Activated CD8-positive, alpha-beta memory T cell treated with anti-CD3 and anti-CD28 coated beads, Interleukin-2, amount 50 U/mL, for 48 hours (primary cell): ENCODE measurements around the gene NAA16.
"Not testable (repeated sequence)": the region's sequence is repeated elsewhere in the genome, so short reads cannot be mapped to it uniquely, and the experiment has no call there.

Source experiments
- DNase-seq: peaks from one replicate; pipeline ENCODE4 v3.0.0-alpha.2; 2020

NAA16 gene

GRCh38 chr13:41411522-41411921 is 100.5 kb downstream of the NAA16 start:
- DNase-seq: no peak

DNA sequence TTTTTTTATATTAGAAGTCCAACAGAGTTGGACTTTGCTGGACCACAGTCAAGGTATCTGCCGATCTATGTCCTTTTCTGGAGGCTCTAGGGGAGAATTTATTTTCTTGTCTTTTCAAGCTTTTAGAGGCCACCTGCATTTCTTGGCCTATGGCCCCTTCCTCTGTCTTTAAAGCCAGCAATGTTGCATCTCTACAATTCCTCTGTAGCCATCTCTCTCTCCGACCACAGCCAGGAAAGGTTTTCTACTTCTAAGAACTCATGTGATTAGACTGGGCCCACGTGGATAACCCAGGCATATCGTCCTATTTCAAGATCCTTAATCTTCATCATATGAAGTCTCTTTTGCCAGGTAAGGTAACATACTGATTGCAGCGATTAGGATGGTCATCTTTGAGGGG is 102.8 kb downstream of the NAA16 start:
- no peak for DNase-seq

DNA sequence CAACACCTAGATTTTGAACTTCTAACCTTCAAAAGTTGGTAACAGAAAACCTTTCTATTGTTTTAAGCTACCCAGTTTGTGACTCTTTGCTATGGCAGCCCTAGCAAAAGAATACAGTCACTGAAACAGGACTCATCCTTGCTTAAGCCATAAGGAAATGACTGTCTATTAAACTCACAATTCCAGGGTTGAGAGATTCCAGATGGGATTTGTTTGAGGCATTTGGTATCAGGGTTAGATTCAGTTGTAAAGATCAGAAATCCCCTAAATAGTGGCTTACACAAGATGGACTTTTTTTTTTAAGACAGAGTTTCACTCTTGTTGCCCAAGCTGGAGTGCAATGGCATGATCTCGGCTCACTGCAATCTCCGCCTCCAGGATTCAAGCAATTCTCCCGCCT is 105.2 kb downstream of the NAA16 start:
- no peak for DNase-seq

GRCh38 chr13:41418027-41418426 is 107.0 kb downstream of the NAA16 start:
- no peak for DNase-seq

DNA sequence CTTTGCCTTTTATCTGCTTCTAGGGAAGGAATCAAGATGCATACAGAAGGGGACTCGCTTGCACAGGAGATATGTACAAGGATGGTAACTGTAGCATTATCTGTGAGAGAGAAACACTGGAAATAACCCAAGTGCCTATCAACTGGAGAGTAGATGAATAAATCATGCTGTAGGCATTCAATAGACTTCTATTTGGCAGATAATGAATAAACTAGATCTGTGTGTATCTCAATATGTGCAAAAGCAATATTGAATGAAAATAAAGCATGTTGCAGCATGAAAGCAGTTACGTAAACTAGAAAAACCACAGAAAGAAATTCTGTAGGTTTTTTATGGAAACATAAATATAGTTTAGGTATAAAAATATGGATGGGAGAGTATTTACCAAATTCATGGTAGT is 107.7 kb downstream of the NAA16 start:
- DNase-seq: no peak

DNA sequence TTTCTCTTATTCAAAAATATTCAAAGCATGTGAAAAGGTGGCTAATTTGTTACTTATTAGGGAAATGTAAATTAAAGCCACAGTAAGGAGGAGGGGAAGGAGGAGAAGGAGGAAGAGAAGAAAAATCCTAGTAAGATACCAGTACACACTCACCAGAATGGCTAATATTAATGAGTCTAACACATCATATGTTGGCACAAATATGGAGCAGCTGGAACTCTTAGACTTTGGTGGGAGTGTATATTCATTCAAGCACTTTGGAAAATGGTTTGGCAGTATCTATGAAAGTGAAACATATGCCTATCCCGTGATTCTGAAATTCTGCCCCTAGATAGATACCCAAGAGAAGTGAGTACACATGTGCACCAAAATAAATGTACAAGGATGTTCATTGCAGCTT is 108.1 kb downstream of the NAA16 start:
- DNase-seq: no peak

DNA sequence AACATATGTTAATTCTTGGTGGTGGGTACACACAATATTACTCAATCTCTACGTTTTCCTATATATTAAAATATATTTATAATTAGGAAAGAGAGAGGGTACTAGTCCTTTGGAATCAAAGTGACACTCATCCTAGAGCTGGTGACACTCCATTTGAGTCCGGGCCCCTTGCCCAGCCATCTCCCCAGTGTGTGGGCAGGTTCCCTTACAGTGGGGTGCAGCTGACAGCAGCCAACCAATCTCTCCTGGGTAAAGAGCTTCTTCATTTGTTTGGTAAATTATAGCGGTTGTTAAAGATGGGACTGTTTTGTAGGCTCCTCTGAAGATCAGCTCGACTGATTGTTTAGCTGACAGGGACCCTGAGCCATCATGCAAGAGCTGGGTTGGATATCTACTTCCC is 109.1 kb downstream of the NAA16 start:
- no peak for DNase-seq

DNA sequence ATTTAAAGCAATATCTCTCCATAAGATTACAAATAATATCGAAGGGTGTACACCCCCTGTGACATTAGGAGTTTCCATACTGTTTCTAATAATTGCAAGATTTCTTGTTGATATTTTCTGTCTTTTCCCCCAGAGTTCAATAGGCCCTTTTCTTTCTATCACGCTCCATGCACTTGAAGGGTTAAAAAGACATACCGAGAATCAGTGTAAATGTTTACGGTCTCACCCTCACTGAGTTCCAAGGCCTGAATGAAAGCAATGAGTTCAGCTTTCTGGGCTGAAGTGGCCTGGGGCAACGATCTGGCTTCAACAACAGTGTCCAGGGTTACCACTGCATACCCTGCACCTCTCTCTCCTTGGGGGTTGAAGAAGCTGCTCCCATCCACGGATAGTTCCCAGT is 110.3 kb downstream of the NAA16 start:
- DNase-seq: not testable (repeated sequence)

DNA sequence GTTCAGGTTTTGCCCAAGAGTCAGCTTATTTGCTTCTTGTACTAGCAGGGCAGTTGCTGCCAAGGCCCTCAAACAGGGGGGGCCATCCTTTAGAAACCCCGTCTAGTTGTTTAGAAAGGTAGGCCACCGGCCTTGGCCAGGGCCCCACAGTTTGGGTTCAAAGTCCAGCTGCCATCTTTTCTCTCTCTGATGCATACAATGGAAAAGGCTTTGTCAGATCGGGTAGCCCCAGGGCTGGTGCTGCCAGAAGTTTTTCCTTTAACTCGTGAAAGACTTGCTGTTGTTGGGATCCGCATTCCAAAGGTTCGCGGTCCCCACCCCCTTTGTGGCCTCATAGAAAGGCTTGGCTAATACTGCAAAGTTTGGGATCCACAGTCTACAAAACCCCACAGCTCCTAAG is 110.9 kb downstream of the NAA16 start:
- not testable (repeated sequence) for DNase-seq

DNA sequence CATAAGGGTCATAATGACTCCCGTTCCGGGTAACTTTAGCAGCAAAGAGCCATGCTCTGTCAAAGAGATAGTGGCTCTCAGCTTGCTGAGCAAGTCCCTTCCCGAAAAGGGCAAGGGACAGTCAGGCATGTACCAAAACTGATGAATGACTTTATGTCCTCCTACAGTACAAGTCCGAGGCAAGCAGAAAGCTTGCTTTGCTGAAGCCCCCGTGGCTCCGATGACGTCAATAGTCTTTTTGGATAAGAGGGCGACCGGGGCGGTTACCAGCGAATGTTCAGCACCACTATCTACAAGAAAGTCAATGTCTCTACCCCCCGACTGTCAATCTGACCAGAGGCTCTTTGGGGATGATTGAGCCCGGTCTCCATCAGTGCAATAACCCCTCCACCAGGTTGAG is 112.2 kb downstream of the NAA16 start:
- not testable (repeated sequence) for DNase-seq

DNA sequence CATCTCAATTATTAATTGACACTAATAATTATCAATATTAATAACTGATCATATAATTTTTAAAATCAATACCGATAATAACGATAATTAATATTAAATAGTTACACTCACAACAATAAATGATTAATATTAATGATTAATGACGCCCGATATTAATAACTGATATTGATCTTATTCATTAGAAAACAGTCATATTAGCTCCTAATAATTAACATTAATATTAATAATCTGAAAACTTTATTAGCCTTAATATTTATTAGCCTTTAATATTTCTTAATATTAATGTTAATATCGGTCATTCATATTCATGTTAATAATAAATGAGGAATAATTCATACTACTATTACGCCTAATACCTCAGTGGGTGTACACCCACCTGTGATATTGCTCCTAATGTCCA is 113.6 kb downstream of the NAA16 start:
- not testable (repeated sequence) for DNase-seq

- DNase-seq: no peak
These were observed 115.0 kb downstream of the NAA16 start for GRCh38 chr13:41426047-41426446.
